ENCODE results near the gene EMSY. TPM values are rescaled to one million over a fixed set of nuclear protein-coding genes. Genes with fewer than 3 reads are reported as not detected.

The EMSY gene
- polyA plus RNA-seq, 1 of the 3 experiments (the other 2 are of a cell fraction): 11.1 TPM

DNA sequence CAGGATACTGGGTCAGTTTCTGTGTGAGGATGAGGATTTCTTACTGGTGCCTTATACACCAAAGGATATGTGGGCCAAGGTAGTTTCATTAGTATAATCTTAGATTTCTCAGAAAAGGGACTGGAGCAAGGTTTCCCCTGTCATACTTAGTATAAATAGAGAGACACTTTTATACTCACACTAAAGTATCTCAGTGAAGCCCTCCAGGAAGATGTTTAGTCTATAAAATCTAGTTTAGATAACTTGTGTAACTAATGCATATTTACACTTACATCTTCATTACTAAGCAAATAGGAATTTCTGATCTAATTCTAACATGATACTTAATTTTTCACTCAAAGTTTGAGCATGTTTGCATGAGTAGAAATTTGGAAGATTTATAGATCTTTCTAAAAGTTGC lies 11.1 kb downstream of the EMSY start (continued):
- no peak for TF ChIP-seq RCOR1 (IDR thresholded peaks at IDR 0.05; ENCODE audit: low read length)
- no peak for TF ChIP-seq MXI1 (IDR thresholded peaks at IDR 0.05; ENCODE audit: low read depth, low read length)
- TF ChIP-seq POLR2AphosphoS5 (IDR thresholded peaks at IDR 0.05; ENCODE audit: low read depth, low read length): no peak
- TF ChIP-seq EP300 (IDR thresholded peaks at IDR 0.05; ENCODE audit: borderline replicate concordance in 1 of 2, low read depth in 1 of 2, low read length in 1 of 2): no peak
- TF ChIP-seq, protein P1, sequence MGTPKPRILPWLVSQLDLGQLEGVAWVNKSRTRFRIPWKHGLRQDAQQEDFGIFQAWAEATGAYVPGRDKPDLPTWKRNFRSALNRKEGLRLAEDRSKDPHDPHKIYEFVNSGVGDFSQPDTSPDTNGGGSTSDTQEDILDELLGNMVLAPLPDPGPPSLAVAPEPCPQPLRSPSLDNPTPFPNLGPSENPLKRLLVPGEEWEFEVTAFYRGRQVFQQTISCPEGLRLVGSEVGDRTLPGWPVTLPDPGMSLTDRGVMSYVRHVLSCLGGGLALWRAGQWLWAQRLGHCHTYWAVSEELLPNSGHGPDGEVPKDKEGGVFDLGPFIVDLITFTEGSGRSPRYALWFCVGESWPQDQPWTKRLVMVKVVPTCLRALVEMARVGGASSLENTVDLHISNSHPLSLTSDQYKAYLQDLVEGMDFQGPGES (IDR thresholded peaks at IDR 0.05; ENCODE audit: low read depth, low read length): no peak
- no peak for TF ChIP-seq SMC3 (IDR thresholded peaks at IDR 0.05; ENCODE audit: low read depth, low read length)
- TF ChIP-seq, protein P2, sequence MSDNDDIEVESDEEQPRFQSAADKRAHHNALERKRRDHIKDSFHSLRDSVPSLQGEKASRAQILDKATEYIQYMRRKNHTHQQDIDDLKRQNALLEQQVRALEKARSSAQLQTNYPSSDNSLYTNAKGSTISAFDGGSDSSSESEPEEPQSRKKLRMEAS (IDR thresholded peaks at IDR 0.05; ENCODE audit: low read depth): no peak
- TF ChIP-seq YY1 (IDR thresholded peaks at IDR 0.05; ENCODE audit: low read depth): no peak
- no peak for TF ChIP-seq SIN3A (IDR thresholded peaks at IDR 0.05; ENCODE audit: borderline replicate concordance, low read depth, low read length)

DNA sequence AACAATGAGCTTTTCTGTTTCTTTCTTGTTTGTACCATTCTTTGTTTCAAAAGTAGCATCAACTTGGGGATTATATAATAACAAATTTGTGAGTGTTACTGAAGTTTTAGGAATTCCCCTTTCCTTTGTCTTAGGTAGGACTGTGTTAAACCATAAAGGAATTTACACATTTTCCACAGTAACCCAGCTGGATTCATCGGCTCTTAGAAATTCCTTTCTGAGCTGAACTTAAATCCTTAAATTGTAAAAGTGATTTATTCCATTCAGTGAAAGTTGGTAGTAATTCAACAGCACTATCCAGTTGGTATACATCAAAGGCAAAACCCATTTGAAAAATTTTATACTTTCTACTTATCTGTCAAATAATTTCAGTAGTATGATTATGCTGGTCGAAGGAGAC lies 11.8 kb downstream of the EMSY start:
- WGBS (ENCODE audit: low lambda C conversion rate): 97% methylated on average over 2 of the region's 2 CpGs

More for the DNA sequence above, 11.8 kb downstream of the EMSY start:
- no peak for TF ChIP-seq FOXJ3 (CRISPR knock-in tag; IDR thresholded peaks at IDR 0.05)
- TF ChIP-seq MEF2A (IDR thresholded peaks at IDR 0.05; ENCODE audit: borderline replicate concordance, low read depth): no peak
- TF ChIP-seq, protein P3, sequence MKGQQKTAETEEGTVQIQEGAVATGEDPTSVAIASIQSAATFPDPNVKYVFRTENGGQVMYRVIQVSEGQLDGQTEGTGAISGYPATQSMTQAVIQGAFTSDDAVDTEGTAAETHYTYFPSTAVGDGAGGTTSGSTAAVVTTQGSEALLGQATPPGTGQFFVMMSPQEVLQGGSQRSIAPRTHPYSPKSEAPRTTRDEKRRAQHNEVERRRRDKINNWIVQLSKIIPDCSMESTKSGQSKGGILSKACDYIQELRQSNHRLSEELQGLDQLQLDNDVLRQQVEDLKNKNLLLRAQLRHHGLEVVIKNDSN (IDR thresholded peaks at IDR 0.05; ENCODE audit: borderline replicate concordance, low read depth): no peak
- TF ChIP-seq GATA2 (CRISPR knock-in tag; IDR thresholded peaks at IDR 0.05): no peak
- TF ChIP-seq, protein P1 (IDR thresholded peaks at IDR 0.05; ENCODE audit: low read depth, low read length): no peak
- no peak for TF ChIP-seq TEAD4 (IDR thresholded peaks at IDR 0.05; ENCODE audit: borderline replicate concordance, insufficient read depth)
- no peak for TF ChIP-seq NFIC (IDR thresholded peaks at IDR 0.05; ENCODE audit: borderline replicate concordance)
- TF ChIP-seq, protein P4, sequence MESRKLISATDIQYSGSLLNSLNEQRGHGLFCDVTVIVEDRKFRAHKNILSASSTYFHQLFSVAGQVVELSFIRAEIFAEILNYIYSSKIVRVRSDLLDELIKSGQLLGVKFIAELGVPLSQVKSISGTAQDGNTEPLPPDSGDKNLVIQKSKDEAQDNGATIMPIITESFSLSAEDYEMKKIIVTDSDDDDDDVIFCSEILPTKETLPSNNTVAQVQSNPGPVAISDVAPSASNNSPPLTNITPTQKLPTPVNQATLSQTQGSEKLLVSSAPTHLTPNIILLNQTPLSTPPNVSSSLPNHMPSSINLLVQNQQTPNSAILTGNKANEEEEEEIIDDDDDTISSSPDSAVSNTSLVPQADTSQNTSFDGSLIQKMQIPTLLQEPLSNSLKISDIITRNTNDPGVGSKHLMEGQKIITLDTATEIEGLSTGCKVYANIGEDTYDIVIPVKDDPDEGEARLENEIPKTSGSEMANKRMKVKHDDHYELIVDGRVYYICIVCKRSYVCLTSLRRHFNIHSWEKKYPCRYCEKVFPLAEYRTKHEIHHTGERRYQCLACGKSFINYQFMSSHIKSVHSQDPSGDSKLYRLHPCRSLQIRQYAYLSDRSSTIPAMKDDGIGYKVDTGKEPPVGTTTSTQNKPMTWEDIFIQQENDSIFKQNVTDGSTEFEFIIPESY (IDR thresholded peaks at IDR 0.05; ENCODE audit: borderline replicate concordance, low read depth): no peak
- TF ChIP-seq NRF1 (IDR thresholded peaks at IDR 0.05; ENCODE audit: low read depth, low read length): no peak
- TF ChIP-seq, protein P5, sequence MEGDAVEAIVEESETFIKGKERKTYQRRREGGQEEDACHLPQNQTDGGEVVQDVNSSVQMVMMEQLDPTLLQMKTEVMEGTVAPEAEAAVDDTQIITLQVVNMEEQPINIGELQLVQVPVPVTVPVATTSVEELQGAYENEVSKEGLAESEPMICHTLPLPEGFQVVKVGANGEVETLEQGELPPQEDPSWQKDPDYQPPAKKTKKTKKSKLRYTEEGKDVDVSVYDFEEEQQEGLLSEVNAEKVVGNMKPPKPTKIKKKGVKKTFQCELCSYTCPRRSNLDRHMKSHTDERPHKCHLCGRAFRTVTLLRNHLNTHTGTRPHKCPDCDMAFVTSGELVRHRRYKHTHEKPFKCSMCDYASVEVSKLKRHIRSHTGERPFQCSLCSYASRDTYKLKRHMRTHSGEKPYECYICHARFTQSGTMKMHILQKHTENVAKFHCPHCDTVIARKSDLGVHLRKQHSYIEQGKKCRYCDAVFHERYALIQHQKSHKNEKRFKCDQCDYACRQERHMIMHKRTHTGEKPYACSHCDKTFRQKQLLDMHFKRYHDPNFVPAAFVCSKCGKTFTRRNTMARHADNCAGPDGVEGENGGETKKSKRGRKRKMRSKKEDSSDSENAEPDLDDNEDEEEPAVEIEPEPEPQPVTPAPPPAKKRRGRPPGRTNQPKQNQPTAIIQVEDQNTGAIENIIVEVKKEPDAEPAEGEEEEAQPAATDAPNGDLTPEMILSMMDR (IDR thresholded peaks at IDR 0.05): no peak
- TF ChIP-seq TCF12 (IDR thresholded peaks at IDR 0.05): no peak
- TF ChIP-seq MXI1 (IDR thresholded peaks at IDR 0.05; ENCODE audit: low read depth, low read length): no peak
- no peak for TF ChIP-seq TAF1 (IDR thresholded peaks at IDR 0.05; ENCODE audit: borderline replicate concordance, low read depth, low read length)
- no peak for TF ChIP-seq EP300 (IDR thresholded peaks at IDR 0.05; ENCODE audit: borderline replicate concordance in 1 of 2, low read depth in 1 of 2, low read length in 1 of 2)
- no peak for TF ChIP-seq ELF1 (IDR thresholded peaks at IDR 0.05)
- no peak for TF ChIP-seq FOXM1 (IDR thresholded peaks at IDR 0.05; ENCODE audit: low read depth)
- TF ChIP-seq SMC3 (IDR thresholded peaks at IDR 0.05; ENCODE audit: low read depth, low read length): no peak
- no peak for TF ChIP-seq RAD21 (IDR thresholded peaks at IDR 0.05; ENCODE audit: low read length)
- Histone ChIP-seq H3K4me3 (ENCODE audit: low read depth in 2 of 2, low read length in 1 of 2) (no peak overlapping the region), H3K9me2 (no peaks in the 10 kb centered on the region), H3K27me3 (ENCODE audit: insufficient read depth) (no peaks in the 10 kb centered on the region), H3K9ac (no peak overlapping the region), H3K27ac (ENCODE audit: low read depth in 2 of 2, low read length in 1 of 2) (no peak overlapping the region), H3K36me3 (replicated peaks in 1 of 2; ENCODE audit: control insufficient read depth in 1 of 2, insufficient read depth in 2 of 2, low read length in 1 of 2) (peaks cover 58 to 63% of the 10 kb centered on the region in 2 experiments), H3K9me3 (no peaks in the 10 kb centered on the region), H3F3A (replicated peaks; ENCODE audit: insufficient read depth) (no peaks in the 10 kb centered on the region), H3K79me2 (ENCODE audit: insufficient read depth) (peaks cover 2% of the 10 kb centered on the region; the same call in 1 of the 2 replicates), H4K20me1 (ENCODE audit: insufficient read depth) (no peaks in the 10 kb centered on the region; the same call in 1 of the 2 replicates), H3K4me1 (ENCODE audit: control insufficient read depth in 1 of 2, insufficient read depth in 2 of 2, low read depth in 1 of 2, low read length in 1 of 2) (peaks cover 0 to 9% of the 10 kb centered on the region in 2 experiments; a peak in 2 of 4 replicates), H3K4me2 (no peak overlapping the region), H2AFZ (ENCODE audit: low read depth) (no peak overlapping the region)
- no peak for DNase-seq
- ChIA-PET POLR2A (no interaction called here), CTCF (interaction anchor here (1.3 kb wide), 1 partner anchor 265 kb away, joined by 3 read pairs; no protein-coding TSS in a partner anchor)

All from SK-N-SH (cell line).